Fibroblast of skin of left biceps (primary cell): Measurements from ENCODE around the gene HBE1.

Source experiments
- DNase-seq, 2 experiments: peaks; one replicate each; pipeline ENCODE4 v3.0.0-alpha.2; 2013; ENCODE audit warnings: low read depth in 2 of 2

The HBE1 gene

GRCh38 chr11:5234381-5234834 is 35.3 kb downstream of the HBE1 start, which contains the start of gene HBD:
Gene HBD (minus strand): TSS chr11:5234483. CDS start chr11:5234433, 50 bp downstream.
- no peak for DNase-seq

DNA sequence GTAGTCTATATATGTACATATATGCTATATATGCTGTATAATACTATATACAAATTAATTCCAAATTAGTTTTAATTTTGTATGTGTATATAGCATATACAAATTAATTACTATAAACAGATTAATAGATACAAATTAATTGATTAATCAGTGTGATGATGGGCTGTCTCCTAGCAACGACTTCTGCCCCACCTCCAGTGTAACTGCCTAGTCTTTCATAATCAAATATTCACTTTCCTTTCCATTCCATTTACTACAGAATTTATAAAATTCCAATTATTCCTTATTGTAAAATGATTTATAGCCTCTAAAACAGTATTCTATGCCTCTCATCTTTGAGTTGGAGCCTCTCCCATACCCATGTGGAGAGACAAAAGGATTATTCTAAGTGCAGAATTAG is 36.4 kb downstream of the HBE1 start:
- no peak for DNase-seq

- no peak for DNase-seq
Observed at GRCh38 chr11:5232821-5233220, 36.9 kb downstream of the HBE1 start.

DNA sequence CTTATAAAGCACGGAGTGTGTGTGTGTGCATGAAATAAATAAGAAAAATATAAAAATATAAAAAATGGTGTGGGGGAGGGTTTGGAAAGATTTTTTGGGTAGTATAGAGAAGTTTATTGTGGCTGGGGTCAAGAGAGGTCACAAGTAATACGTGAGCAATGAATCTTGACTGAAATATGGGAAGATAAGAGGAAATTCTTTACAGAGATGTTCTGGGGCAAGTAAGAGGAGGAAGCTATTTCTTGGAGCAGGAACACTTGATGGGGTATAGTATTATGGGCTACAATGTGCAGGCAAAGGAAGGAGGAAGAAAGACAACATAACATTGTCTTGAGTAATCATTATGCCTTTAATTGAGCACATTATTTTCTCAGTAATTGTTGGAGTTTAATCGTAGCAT is 37.6 kb downstream of the HBE1 start:
- DNase-seq, result no peak

- DNase-seq, result no peak
Observed at GRCh38 chr11:5231111-5231510, 38.6 kb downstream of the HBE1 start.

GRCh38 chr11:5230266-5230665 is 39.5 kb downstream of the HBE1 start:
- no peak for DNase-seq

DNA sequence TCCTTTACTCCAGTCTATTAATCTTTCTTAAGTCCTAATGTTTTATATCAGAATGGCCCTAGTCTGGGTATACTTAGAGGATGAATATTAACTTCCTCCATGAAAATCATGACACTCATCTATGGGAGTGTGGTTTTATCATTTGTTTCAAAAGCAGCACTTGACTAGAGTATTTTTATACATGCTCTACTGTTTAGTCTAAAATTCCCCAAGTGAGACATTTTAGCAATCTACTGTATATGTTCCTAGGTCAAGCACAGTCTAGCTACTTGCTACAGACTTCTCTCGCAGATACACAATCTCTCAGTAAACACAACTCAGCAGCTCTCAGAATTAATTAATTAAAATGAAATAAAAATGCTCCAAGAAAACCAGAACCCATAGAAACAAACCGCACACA is 39.9 kb downstream of the HBE1 start:
- no peak for DNase-seq

DNA sequence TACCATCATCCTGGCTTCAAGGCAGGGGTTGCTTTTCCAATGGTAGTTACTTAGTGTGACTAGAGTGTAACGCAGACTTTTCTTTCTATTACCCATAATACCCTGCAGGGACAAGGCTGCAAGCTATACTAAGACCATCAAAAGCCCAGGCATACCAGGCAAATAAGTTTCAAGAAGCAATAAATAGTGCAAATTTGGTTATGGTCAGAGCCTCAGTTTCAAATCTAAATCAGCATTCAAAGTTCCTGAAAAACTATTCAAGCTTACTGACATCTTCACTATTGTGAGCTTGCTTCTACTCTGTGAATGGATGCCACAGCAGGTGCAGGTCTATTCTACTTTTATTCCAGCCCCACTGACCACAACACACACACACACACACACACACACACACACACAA is 40.4 kb downstream of the HBE1 start:
- DNase-seq, result no peak

DNA sequence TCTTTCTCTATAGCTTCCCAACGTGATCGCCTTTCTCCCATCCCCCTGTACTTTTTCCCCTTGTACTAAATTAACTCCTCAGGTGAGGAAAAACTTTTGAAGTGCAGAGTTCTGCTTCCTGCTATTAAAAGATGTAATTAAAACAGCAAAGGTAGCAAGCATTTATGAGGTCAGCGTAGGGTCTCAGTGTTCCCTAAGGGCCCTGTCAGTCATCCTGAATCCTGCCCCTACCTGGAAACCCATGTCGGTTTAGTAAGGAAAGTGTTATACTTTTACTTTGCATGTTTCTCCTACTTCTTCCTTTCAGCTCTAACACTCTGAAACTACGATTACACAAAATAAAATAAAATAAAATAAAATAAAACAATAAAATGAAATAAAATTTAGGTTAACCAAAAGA is 41.6 kb downstream of the HBE1 start:
- DNase-seq, result no peak

- DNase-seq, result no peak
Observed at GRCh38 chr11:5227681-5228080, 42.1 kb downstream of the HBE1 start.

GRCh38 chr11:5226732-5227310 is 42.9 kb downstream of the HBE1 start, which contains the start of gene HBB:
Gene HBB (minus strand): TSS chr11:5227071. CDS start chr11:5227021, 50 bp downstream.
- DNase-seq, result no peak

DNA sequence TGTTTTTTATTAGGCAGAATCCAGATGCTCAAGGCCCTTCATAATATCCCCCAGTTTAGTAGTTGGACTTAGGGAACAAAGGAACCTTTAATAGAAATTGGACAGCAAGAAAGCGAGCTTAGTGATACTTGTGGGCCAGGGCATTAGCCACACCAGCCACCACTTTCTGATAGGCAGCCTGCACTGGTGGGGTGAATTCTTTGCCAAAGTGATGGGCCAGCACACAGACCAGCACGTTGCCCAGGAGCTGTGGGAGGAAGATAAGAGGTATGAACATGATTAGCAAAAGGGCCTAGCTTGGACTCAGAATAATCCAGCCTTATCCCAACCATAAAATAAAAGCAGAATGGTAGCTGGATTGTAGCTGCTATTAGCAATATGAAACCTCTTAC is 44.3 kb downstream of the HBE1 start:
- no peak for DNase-seq

DNA sequence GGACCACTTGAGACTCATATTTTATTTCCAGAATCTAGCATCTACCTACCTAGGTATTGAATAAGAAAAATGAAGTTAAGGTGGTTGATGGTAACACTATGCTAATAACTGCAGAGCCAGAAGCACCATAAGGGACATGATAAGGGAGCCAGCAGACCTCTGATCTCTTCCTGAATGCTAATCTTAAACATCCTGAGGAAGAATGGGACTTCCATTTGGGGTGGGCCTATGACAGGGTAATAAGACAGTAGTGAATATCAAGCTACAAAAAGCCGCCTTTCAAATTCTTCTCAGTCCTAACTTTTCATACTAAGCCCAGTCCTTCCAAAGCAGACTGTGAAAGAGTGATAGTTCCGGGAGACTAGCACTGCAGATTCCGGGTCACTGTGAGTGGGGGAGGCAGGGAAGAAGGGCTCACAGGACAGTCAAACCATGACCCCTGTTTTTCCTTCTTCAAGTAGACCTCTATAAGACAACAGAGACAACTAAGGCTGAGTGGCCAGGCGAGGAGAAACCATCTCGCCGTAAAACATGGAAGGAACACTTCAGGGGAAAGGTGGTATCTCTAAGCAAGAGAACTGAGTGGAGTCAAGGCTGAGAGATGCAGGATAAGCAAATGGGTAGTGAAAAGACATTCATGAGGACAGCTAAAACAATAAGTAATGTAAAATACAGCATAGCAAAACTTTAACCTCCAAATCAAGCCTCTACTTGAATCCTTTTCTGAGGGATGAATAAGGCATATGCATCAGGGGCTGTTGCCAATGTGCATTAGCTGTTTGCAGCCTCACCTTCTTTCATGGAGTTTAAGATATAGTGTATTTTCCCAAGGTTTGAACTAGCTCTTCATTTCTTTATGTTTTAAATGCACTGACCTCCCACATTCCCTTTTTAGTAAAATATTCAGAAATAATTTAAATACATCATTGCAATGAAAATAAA is 44.9 kb downstream of the HBE1 start:
- no peak for DNase-seq

- no peak for DNase-seq
Observed at GRCh38 chr11:5223686-5224085, 46.1 kb downstream of the HBE1 start.

- no peak for DNase-seq
Observed at GRCh38 chr11:5223146-5223545, 46.6 kb downstream of the HBE1 start.
